GM21529 (cell line): Measurements from ENCODE around the gene CD99L2.
"Not testable (repeated sequence)": the region's sequence is repeated elsewhere in the genome, so short reads cannot be mapped to it uniquely, and the experiment has no call there.

ENCODE experiments used
- ATAC-seq: cut with Tn5 transposase; IDR thresholded peaks from one replicate; pipeline ENCODE4 v1.9.1; 2021; ENCODE audit not compliant: unreplicated experiment

The CD99L2 gene

DNA sequence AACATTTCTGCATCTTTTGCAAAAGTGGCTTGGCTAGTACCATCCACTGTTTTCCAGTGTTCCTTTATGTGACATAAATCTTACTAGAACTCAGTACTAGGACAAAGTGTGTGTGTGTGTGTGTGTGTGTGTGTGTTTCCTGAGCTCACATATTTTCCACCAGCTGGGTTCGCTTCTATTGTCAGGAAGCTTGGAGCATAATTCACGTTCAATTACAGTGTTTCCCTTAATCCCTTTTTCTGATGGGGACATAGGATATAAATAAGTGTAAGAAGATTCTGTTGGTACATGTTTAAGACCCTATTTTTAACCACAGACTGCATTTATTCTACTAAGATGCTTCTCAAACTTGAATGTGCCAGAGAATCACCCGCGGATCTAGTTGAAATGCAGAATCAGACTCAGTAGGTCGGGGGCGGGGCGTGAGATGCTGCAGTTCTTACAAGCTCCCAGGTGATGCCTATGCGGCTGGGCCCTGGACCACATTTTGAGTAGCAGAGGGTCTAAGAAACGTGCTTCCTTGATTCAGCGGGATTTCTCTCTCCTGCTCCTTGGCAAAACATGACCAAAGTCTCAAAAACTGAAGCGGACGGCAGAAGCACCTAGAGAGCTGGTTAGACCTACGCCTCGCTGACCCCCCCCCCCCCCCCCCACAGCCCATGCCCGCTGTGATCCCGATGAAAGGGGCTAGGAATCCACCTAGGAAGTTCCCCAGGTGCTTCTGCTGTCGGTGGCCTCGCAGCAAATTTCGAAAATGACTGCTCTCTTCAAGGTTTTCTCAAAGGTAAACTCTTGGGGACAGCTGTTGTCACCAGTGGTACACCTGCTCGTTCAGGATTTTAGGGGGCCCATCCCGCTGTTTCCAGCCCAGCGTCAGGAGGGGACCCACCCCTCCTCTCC lies 797 bp downstream of the CD99L2 start:
- peak; percentile 4 for ATAC-seq

DNA sequence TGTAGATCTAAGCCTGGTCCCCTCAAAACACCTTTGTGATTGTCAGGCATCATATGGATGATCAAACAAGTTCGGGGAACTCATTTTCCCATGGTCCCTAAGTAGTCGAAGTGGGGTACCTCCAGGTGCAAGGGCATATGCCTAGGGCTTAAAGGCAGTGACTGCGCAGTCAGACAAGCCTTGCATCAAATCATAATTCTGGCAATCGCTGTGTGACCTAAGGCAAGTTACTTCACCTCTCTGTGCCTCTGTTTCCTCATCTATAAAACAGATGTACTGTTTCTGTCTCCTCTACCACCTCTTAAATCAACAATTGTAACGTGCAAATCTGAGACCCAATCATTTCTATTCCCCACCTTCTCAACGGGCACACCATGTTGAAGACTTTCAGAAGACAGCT lies 1.8 kb downstream of the CD99L2 start:
- ATAC-seq = no peak

DNA sequence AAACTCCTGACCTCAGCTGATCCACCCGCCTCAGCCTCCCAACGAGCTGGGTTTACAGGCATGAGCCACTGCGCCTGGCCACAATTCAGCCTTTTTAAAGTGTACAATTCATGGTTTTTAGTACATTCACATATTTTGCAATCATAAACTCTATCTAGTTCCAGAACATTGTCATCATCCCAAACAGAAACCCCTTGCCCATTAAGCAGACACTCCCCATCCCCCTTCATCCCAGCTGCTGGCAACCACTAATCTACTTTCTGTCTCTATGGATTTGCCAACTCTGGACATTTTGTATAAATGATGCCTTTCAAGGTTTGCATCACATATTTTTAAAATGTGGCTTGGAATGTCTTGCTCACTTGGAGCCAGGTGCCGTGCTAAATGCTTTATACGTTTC lies 4.5 kb downstream of the CD99L2 start:
- no peak for ATAC-seq

DNA sequence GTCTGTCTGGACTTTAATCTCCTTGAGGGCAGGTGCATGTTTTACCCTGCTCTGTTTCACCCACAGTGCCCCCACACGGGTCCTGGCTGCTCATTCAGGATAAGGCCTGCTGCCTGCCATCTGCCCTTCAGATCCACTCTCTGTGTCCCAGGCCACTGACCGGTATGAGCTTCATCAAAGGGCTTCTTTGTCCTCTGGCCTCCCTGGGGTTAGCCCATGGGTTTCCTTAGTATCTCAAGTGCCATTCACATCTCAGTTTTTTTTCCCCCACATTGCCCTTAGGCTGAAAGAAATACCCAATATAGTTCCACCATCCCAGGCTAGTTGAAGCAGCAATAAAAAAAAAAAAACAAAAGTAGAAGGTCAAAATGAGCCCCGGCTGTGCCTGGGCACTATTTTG lies 9.3 kb downstream of the CD99L2 start:
- ATAC-seq = no peak

DNA sequence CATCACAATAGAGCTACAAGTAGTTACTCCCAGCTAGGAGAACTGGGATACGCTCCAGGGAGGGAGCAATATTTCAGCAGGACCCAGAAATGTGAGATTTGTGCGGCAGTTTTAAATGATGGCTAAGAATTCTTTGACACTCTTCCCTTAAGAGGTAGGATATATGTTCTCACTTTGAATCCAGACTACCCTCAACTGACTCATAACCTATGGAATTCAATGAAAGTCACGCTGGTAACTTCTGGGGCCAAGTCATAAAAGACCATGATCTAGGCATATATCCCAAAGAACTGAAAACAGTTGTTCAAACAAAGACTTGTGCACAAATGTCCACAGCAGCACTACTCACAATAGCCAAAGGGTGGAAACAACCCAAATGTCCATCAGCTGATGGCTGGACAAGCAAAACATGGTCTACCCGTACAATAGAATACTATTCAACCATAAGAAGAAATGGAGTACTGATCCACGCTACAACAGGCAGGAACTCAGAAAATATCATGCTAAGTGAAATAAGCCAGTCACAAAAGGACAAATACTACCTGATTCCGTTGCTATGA lies 10.5 kb downstream of the CD99L2 start:
- ATAC-seq = no peak

DNA sequence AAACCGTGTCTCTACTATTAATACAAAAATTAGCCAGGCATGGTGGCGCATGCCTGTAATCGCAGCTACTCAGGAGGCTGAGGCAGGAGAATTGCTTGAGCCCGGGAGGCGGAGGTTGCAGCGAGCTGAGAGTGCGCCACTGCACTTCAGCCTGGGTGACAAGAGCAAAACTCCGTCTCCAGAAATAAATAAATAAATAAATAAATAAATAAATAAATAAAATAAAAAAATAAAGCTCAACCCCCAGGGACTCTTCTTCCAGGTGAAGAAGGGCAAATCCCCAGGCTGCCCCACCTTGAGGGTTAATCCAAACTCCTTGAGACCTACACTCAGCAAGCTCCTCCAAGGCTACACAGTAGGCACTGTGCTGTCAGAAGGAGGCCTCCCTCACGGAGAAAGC lies 11.2 kb downstream of the CD99L2 start:
- ATAC-seq = not testable (repeated sequence)

DNA sequence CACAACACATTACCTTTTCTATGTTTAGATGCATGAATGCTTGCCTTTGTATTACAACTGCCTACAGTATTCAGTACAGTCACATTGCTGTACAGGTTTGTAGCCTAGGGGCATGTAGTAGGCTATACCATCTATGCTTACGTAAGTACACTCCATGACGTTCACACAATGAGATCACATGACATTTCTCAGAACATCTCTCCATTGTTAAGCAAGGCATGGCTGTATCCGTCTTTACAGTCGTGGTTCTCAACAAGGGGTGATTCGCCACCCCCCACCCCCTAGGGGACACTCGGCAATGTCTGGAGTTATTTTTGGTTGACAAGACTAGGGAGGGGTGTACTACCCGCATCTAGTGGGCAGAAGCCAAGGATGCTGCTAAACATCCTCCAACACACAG lies 12.1 kb downstream of the CD99L2 start:
- no peak for ATAC-seq

DNA sequence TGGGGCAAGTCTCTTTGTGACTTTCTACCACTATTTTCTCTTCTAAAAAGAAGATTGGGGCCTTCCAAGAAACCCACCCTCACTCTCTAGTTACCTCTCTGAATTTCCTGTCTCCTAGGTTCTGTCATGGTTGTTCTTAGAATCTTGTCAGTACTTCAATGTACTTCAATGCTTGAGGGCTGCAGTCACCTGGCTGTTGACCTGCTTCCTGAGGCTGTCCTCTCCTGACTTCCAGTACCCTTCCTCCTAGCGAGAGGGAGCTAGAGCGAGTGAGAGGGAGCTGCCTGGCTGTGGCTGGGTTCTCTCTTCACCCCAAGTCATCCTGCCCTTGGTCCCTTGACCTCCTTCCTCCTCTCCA lies 17.7 kb downstream of the CD99L2 start:
- ATAC-seq = peak; percentile 16

DNA sequence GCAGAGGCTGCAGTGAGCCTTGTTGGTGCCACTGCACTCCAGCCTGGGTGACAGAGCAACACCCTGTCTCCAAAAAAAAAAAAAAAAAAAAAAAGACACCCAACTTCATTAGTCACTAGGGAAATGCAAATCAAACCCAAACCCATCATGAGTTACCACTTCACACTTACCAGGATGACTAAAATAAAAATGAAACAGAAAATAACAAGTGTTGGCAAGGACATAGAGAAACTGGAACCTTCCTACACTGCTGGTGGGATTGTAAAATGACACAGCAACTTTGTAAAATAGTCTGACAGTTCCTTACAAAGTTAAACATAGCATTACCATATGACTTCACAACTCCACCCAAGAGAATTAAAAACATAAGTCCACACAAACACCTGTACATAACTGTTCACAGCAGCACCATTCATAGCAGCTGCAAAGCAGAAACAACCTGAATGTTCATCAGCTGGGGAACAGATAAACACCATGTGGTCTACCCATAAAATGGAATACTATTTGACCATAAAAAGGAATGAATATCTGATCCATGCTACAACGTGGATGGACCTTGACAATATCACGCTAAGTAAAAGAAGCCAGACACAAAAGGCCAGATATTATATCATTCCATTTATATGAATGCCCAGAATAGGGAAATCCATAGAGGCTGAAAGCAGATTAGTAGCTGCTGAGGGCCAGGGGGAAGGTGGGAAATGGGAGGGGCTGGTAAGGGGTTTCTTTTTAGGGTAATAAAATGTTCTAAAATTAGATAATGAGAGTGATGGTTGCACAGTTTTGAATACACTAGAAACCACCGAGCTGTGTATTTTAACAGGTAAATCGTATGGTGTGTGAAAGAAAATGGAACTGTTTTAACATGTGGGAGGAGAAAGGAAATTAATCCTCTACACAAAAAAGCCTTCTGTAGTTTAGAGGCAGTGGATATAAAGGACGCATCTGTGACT lies 18.3 kb downstream of the CD99L2 start:
- ATAC-seq = peak; percentile 84

DNA sequence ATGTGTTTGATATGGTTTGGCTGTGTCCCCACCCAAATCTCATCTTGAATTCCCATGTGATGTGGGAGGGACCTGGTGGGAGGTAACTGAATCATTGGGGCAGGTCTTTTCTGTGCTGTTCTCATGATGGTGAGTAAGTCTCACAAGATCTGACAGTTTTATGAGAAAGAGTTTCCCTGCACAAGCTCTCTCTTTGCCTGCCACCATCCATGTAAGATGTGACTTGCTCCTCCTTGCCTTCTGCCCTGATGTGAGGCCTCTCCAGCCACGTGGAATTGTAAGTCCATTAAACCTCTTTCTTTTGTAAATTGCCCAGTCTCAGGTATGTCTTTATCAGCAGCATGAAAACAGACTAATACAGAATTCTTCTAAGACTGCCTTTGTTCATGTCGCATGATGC lies 22.8 kb downstream of the CD99L2 start:
- not testable (repeated sequence) for ATAC-seq

DNA sequence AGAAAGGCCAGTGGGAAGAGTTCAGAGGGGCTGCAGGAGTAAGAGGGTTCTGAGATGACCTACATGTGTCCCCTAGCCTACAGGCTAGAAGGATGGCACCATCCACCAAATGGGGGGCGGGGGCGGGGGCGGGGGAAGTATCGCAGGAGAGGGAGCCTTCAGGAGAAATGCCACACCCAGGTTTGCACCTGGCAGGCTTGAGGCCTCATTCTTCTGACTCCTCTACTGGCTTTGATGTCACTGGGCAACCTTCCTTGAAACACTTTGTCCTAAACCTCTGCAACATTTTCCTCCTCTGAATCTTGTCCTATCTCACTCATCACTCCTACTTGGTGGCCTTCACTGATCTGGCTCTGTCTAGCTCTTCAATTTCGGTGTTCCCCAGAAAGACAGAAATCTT lies 24.0 kb downstream of the CD99L2 start:
- no peak for ATAC-seq

DNA sequence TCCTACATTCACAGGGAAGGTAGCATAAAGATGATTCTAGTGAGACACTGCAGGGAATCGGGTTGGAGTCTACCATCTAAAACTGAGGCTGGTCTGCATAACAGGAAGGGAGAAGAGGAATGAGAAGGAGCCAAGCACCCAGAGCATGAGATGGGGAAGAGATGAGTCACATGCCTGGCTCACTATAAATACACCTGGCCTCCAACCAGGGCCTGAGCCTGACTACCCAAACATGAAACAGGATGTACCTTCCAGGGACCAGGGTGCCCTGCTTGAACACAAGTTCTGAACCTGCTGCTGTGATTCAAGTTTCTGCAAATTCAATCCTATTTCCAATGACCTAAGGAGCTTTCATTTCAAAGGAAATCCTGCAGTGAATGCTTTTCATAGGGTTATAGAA lies 24.9 kb downstream of the CD99L2 start:
- ATAC-seq = peak; percentile 56

DNA sequence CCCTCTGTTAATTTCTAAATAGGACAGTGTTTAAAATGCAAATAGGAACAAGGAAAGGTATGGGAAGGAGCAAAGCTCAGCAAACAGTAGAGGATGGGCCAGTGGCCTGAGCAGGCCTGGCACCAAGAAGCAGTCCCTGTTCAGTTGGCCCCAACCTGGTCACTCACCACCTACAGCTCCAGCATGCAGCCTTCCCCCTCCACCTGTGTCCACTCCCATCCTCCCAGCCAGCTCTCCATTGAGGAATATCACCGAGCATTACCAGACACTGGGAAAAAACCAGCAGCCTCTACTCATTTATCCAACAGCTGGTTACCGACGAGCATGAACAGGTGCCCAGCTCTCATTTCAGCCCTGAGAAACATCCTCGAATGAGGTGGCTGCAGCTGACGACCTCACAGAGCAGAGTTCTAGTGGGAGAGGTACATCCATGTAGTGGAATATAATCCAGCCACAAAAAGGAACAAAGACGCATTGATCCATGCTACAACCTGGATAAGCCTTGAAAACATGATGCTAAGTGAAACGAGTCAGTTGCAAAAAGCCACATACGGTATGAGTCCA lies 25.6 kb downstream of the CD99L2 start:
- ATAC-seq = no peak

DNA sequence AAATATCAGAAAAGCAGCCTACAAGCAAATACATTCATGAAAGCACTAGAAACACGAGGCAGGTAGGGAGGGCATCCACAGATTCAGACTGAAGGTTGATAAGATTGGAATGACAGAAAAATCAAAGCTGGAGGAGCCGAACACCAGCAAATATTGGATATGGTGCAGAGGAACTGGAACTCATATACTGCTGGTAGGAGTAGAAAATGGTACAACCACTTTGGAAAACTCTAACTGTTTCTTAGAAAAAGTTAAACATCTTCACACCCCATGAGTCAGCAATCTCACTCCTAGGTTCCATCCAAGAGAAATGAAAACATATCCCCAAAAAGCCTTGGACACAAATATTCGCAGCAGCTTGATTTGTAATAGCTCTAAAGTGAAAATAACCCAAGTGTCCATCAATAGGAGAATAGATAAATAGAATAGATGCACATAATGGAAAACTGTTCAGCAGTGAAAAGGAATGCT lies 27.1 kb downstream of the CD99L2 start:
- no peak for ATAC-seq

DNA sequence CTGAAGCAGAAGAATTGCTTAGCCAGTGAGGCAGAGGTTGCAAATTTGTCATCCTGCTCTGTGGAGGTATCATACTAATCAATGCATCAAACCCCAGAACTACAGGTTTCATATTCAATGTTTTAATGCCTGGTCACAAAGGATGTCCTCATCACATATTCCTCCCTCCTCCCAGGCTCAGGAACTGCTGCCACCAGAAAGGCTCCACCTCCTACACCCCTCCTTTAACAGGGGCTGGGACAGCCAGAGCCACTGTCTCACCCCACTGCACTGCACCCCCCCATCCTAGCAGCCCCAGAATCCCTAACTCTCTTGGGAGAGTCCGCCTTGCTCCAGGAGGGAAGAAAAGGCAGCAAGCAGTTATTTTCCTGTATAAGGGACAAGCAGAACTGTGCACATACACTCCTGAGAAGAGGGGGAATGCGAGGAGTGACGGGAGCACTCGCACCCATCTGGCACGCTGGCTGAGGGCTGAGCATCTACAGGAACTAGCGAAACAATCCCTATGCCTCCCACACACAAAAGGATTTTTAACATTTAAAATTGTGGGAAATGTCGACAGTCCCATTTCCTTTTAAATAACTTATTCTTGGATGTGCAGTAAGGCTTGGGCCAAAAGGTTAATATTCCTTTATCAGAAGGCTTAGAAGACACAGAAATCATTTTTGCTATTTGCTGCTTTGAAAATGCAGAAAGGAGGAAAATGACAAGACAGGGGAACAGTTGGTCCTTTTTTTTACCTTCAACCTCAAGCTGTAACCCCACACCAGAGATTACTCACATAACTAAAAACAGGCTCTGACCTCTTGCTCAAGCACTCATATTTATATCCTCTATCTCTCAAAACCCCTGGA lies 27.8 kb downstream of the CD99L2 start:
- peak; percentile 51 for ATAC-seq

DNA sequence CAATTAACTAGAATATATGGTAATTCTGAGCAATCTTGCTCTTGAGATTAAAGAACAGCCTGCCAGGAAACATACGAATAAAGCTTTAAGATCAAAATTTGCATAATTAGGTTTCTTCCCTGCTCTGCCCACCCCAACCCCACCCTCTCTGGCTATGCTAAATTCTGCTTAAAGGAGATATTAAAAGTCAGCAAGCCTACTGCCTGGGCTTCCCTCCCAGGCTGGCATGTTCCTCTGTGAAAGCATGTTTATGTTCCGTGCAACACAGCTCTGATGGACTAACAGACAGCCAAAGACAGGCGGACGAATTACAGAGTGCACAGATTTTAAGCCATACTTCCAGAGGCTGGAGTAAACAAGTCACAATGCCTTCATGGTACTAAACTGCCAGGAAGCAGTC lies 28.4 kb downstream of the CD99L2 start:
- ATAC-seq = no peak

DNA sequence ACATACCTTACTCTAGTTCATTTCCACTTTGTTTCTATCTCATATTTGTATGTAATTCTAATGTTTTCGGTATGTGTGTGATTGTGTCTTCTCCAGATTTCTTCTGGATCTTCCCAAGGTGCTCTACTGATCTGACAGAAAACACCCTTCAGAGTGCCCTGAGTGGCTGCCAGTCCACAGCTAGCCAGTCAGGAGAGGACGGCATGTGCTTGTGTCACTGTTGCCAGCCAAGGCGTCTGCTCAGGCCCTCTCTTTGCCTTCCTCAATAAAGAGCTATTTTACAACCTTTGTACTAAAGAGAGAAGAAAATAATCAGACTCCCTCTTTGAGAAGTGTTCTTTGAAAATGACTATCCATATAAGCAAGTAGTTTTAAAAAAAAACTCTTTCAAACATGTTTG lies 29.0 kb downstream of the CD99L2 start:
- peak; percentile 33 for ATAC-seq

DNA sequence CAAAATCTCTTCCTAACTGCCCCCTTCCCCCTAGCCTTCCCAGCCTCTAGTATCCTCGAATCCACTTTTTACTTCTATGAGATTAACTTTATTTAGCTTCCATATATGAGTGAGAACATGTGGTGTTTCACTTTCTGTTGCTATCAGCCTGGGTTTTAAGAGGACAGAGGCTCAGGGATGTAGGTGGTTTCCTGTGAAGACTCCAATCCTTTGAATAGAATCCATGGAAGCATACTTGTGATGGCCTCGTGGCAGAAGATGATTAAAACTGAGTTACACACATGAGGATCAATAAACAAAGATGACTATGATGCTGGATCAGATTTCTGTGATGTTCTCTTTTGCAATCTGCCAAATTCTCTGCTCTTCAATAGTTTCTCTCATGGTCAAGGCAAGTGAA lies 29.8 kb downstream of the CD99L2 start:
- ATAC-seq = peak; percentile 44

DNA sequence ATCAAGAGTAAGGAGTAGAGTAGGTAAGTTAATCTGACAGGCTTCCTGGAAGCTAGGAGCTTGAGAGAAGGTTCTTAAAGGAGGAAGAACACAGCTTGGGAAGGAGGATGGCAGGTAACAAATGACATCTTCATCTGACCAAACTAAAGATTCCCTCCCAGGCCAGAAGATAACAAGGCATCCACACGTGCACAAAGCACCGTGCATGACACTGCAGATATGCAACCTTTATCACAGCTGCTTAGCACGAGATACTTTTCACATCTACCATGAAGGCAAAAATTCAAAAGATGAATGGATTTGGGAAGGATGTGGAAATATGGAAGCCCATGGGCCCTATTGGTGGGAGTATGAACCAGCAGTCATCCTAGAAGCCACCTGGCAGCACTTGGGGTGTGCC lies 34.3 kb downstream of the CD99L2 start:
- no peak for ATAC-seq

DNA sequence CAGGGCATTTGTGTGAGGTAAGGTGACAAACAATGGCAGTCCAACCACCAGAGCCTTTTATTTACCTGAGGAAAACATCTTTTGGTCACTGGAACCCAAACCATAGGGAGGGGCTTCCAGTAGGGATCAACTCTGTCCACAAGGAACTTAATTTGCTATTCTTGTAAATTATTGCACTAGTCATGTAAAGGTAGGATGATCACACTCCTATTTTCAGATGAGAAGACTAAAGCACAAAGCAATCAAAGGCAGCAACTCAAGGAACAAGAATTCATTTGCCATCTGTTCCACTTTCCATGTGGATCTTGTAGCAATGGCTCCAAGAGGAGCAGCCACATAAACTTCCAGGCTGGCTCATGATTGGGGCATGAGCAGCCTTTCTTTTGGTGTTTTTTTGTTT lies 35.3 kb downstream of the CD99L2 start:
- ATAC-seq = no peak
